Measurements from ENCODE around the gene ZNF654. TPM values are rescaled to one million over a fixed set of nuclear protein-coding genes. Genes with fewer than 3 reads are reported as not detected.

Gene ZNF654
- total and polyA plus RNA-seq, 2 experiments from 2014 or later, result 6.2 to 7.5 TPM

- Histone ChIP-seq H3K36me3 (ENCODE audit: insufficient read depth) (no peaks in the 10 kb centered on the region), H2AFZ (no peak overlapping the region), H3K27me3 (ENCODE audit: insufficient read depth) (no peaks in the 10 kb centered on the region), H3K27ac (ENCODE audit: low read depth) (no peak overlapping the region), H3F3A (replicated peaks; ENCODE audit: low read depth) (no peaks in the 10 kb centered on the region), H3K4me2 (no peak overlapping the region), H3K4me3 (no peak overlapping the region), H3K4me1 (ENCODE audit: insufficient read depth) (no peaks in the 10 kb centered on the region), H3K79me2 (replicated peaks; ENCODE audit: insufficient read depth) (no peaks in the 10 kb centered on the region), H3K9me2 (ENCODE audit: insufficient read depth) (peaks cover 15% of the 10 kb centered on the region), H4K20me1 (replicated peaks; ENCODE audit: insufficient read depth) (no peaks in the 10 kb centered on the region)
- H3K9me3 Mint-ChIP-seq, result no peaks in the 10 kb centered on the region
- no peaks in the 10 kb centered on the region for H3K36me3 Mint-ChIP-seq (ENCODE audit: low read depth)
- no peak overlapping the region for H3K4me3 Mint-ChIP-seq
- ATAC-seq, result no peak
- no peak overlapping the region for H3K27ac Mint-ChIP-seq
- peaks cover 3% of the 10 kb centered on the region; the same call in 1 of the 3 replicates for H3K4me1 Mint-ChIP-seq
- TF ChIP-seq POLR2AphosphoS5 (IDR thresholded peaks at IDR 0.05; ENCODE audit: low read depth), result no peak
- no peak for TF ChIP-seq CREB1 (CRISPR knock-in tag; IDR thresholded peaks at IDR 0.05; ENCODE audit: low read depth)
- TF ChIP-seq JUNB (IDR thresholded peaks at IDR 0.05; ENCODE audit: unreplicated experiment), result no peak
- TF ChIP-seq REST (IDR thresholded peaks at IDR 0.05; ENCODE audit: unreplicated experiment), result no peak
- TF ChIP-seq NANOG (IDR thresholded peaks at IDR 0.05; ENCODE audit: borderline replicate concordance), result no peak
- TF ChIP-seq EZH2phosphoT487 (IDR thresholded peaks at IDR 0.05; ENCODE audit: unreplicated experiment), result no peak
- no peak for TF ChIP-seq CTCF (conservative IDR thresholded peaks at IDR 0.05; ENCODE audit: low read depth in 2 of 2)
- TF ChIP-seq ETS1 (IDR thresholded peaks at IDR 0.05), result no peak
- TF ChIP-seq ZNF462 (CRISPR knock-in tag; IDR thresholded peaks at IDR 0.05), result no peak
- no peak for TF ChIP-seq EZH2 (IDR thresholded peaks at IDR 0.05; ENCODE audit: low read depth, unreplicated experiment)
- H3K27me3 Mint-ChIP-seq (ENCODE audit: insufficient read depth, low read depth, poor library complexity), result no peaks in the 10 kb centered on the region
- no peak for DNase-seq (ENCODE audit: low spot score)
These were observed 22.8 kb upstream of the ZNF654 start for GRCh38 chr3:88036221-88036620.
